K562 (cell line): ENCODE data around the gene SYTL2. TPM values are rescaled to one million over a fixed set of nuclear protein-coding genes. Genes with fewer than 3 reads are reported as not detected.

Source experiments
- ATAC-seq: fragments of 200-7000 bp; cut with Tn5 transposase; 3 replicates; pipeline ENCODE4 v1.9.1; 2020; ENCODE audit warnings: moderate library complexity
- BruUV-seq: library from RNA; stranded (reverse); fragments of 400-500 nt; replicated peaks from 2 replicates; lab custom pipeline; 2021; lab: Mats Ljungman, UMichigan
- CTCF ChIA-PET: fragments of 300-600 bp; formaldehyde crosslinking; extraction: SDS; loops from one replicate; lab custom pipeline; 2021; ENCODE audit warnings: low intra/inter-chr PET ratio; lab: Yijun Ruan, JAX
- POLR2A ChIA-PET: fragments of 300-600, 350-650 bp; sonication (Branson Sonifier 250); formaldehyde crosslinking; extraction: SDS; loops from one replicate; lab custom pipeline; 2021; ENCODE audit warnings: antibody characterized with exemption, inconsistent platforms; lab: Yijun Ruan, JAX
- DNase-seq, 4 experiments: peaks; one replicate each; pipeline versions ENCODE4 v3.0.0 to v3.0.0-alpha.2; 2011 to 2018; ENCODE audit warnings: low spot score in 3 of 4, mixed read lengths in 3 of 4; ENCODE audit errors: extremely low read depth in 1 of 4
- FAIRE-seq: peaks from 2 replicates; lab custom pipeline; 2011; peaks lifted over from hg19 to GRCh38; lab: Jason Lieb, UNC
- H2AFZ ChIP-seq: 2 replicates; pipeline ENCODE4 v1.6.0; 2011; ENCODE audit warnings: low read depth, low read length, control low read depth, inconsistent platforms
- H3K27ac ChIP-seq: fragments of 200-600 bp; 3 replicates; pipeline ENCODE4 v1.8.0; 2011; ENCODE audit warnings: low read depth, mild to moderate bottlenecking, control low read depth, inconsistent platforms, low read length, moderate library complexity, mixed read lengths; ENCODE audit errors: extremely low read depth
- H3K27me3 ChIP-seq, 2 experiments: fragments of 300-600 bp in 1 of 2; 2 replicates in 1 of 2; 3 replicates in 1 of 2; pipeline versions ENCODE4 v1.6.0 to v1.8.0; 2011; ENCODE audit warnings: inconsistent platforms in 2 of 2, low read length in 2 of 2, mild to moderate bottlenecking in 1 of 2, mixed read lengths in 1 of 2, moderate library complexity in 1 of 2; ENCODE audit not compliant: control insufficient read depth in 2 of 2, insufficient read depth in 2 of 2
- H3K36me3 ChIP-seq: fragments of 300-600 bp; 3 replicates; pipeline ENCODE4 v1.8.0; 2011; ENCODE audit warnings: mild to moderate bottlenecking, low read length, inconsistent platforms; ENCODE audit not compliant: control insufficient read depth, insufficient read depth
- H3K4me1 ChIP-seq, 2 experiments: fragments of 200-600 bp in 1 of 2; replicated peaks in 1 of 2; 2 replicates in 1 of 2; 3 replicates in 1 of 2; pipeline versions ENCODE4 v1.5.1 to v1.8.0; 2011; ENCODE audit warnings: inconsistent platforms in 2 of 2, low read length in 2 of 2, mild to moderate bottlenecking in 1 of 2, mixed read lengths in 1 of 2, moderate library complexity in 1 of 2; ENCODE audit not compliant: control insufficient read depth in 2 of 2, insufficient read depth in 2 of 2
- H3K4me2 ChIP-seq: 2 replicates; pipeline ENCODE4 v1.6.1; 2011; ENCODE audit warnings: low read length, control low read depth, inconsistent platforms, mixed read lengths; ENCODE audit not compliant: insufficient read depth
- H3K4me3 ChIP-seq: fragments of 200-600 bp; sonication (generic), shearing (Covaris generic); 2 replicates; pipeline ENCODE4 v1.5.1; 2016; ENCODE audit warnings: control low read depth, inconsistent platforms
- H3K79me2 ChIP-seq: fragments of 200-600 bp; 3 replicates; pipeline ENCODE4 v1.8.0; 2011; ENCODE audit warnings: low read length, inconsistent platforms; ENCODE audit not compliant: control insufficient read depth, insufficient read depth
- H3K9ac ChIP-seq, 2 experiments: 2 replicates each; pipeline versions ENCODE4 v1.6.0 to v1.6.1; 2011; ENCODE audit warnings: low read depth in 2 of 2, low read length in 2 of 2, control low read depth in 1 of 2, inconsistent platforms in 1 of 2, mild to moderate bottlenecking in 1 of 2, mixed read lengths in 1 of 2; ENCODE audit not compliant: insufficient read depth in 1 of 2
- H3K9me1 ChIP-seq: one replicate; pipeline ENCODE4 v1.6.0; 2011; ENCODE audit warnings: inconsistent platforms, mild to moderate bottlenecking, low read length, moderate library complexity; ENCODE audit not compliant: control insufficient read depth, insufficient read depth
- H3K9me3 ChIP-seq: replicated peaks from 2 replicates; pipeline ENCODE4 v1.5.1; 2011; ENCODE audit warnings: low read depth, low read length, inconsistent platforms; ENCODE audit not compliant: control insufficient read depth, insufficient read depth
- H4K20me1 ChIP-seq: replicated peaks from 2 replicates; pipeline ENCODE4 v1.6.1; 2011; ENCODE audit warnings: low read length, inconsistent platforms, mixed read lengths; ENCODE audit not compliant: control insufficient read depth, insufficient read depth
- CBX3 ChIP-seq, 2 experiments: IDR thresholded peaks; 1 replicate in 1 of 2; 2 replicates in 1 of 2; pipeline ENCODE4 v1.6.1; 2012; ENCODE audit warnings: inconsistent platforms in 2 of 2, low read length in 2 of 2, borderline replicate concordance in 1 of 2, control low read depth in 1 of 2
- FIP1L1 ChIP-seq: fragments of 200-400 bp; formaldehyde crosslinking; IDR thresholded peaks from 2 replicates; pipeline ENCODE4 v1.6.1; 2018; ENCODE audit warnings: mild to moderate bottlenecking, low read depth, low read length; ENCODE audit not compliant: poor library complexity, severe bottlenecking
- HDAC1 ChIP-seq, 2 experiments: fragments of 450-650 bp; IDR thresholded peaks; 2 replicates each; pipeline ENCODE4 v1.6.1; 2016 to 2017; ENCODE audit warnings: inconsistent platforms in 1 of 2, mild to moderate bottlenecking in 1 of 2, moderate library complexity in 1 of 2
- HDGF ChIP-seq: fragments of 450-650 bp; IDR thresholded peaks from 2 replicates; pipeline ENCODE4 v1.6.1; 2016
- HIVEP1 ChIP-seq: fragments of 250-450 bp; sonication (Bioruptor Pico); IDR thresholded peaks from 2 replicates; pipeline ENCODE4 v1.4.0; 2020; ENCODE audit warnings: mild to moderate bottlenecking
- KAT2B ChIP-seq: IDR thresholded peaks from one replicate; pipeline ENCODE4 v1.6.1; 2012; ENCODE audit warnings: low read depth, mild to moderate bottlenecking, control low read depth, inconsistent platforms, low read length, moderate library complexity
- NFYB ChIP-seq: IDR thresholded peaks from 2 replicates; pipeline ENCODE4 v1.6.1; 2011; ENCODE audit warnings: mild to moderate bottlenecking, moderate library complexity; ENCODE audit not compliant: insufficient read length; ENCODE audit errors: extremely low read depth
- NR2F6 ChIP-seq: fragments of 450-650 bp; formaldehyde crosslinking; IDR thresholded peaks from 2 replicates; pipeline ENCODE4 v1.4.0; 2020; ENCODE audit warnings: mild to moderate bottlenecking
- PRMT5 ChIP-seq: sonication (generic); formaldehyde crosslinking; IDR thresholded peaks from 2 replicates; pipeline ENCODE4 v1.5.0; 2020; ENCODE audit warnings: missing genetic modification reagents
- SNRNP70 ChIP-seq: fragments of 200-400 bp; formaldehyde crosslinking; optimal IDR thresholded peaks from 2 replicates; pipeline ENCODE3; 2017; ENCODE audit warnings: low read depth, low read length
- ZKSCAN8 ChIP-seq: fragments of 200-800 bp; sonication (Bioruptor generic); IDR thresholded peaks from 2 replicates; pipeline ENCODE4 v1.6.1; 2016; ENCODE audit warnings: missing genetic modification characterization, missing compliant biosample characterization
- ZNF121 ChIP-seq: sonication (generic); formaldehyde crosslinking; conservative IDR thresholded peaks from 2 replicates; pipeline ENCODE4 v1.8.0; 2022; ENCODE audit warnings: missing genetic modification reagents
- ZNF354B ChIP-seq: fragments of 250-450 bp; sonication (Bioruptor Pico); IDR thresholded peaks from 2 replicates; pipeline ENCODE4 v1.4.0; 2020
- ZNF445 ChIP-seq: fragments of 250-450 bp; sonication (Bioruptor Pico); IDR thresholded peaks from 2 replicates; pipeline ENCODE4 v1.4.0; 2020; ENCODE audit warnings: low read depth, mild to moderate bottlenecking, moderate library complexity
- ZNF830 ChIP-seq: fragments of 250-450 bp; sonication (Bioruptor Pico); IDR thresholded peaks from 2 replicates; pipeline ENCODE4 v1.5.0; 2021; ENCODE audit warnings: mild to moderate bottlenecking
- WGBS: fragments of 100-300 bp; shearing (Covaris generic); methylation state at CpG from one replicate; pipeline ENCODE4 v1.1.6; 2016; ENCODE audit warnings: low coverage, mixed read lengths; ENCODE audit not compliant: insufficient coverage; ENCODE audit errors: missing lambda C conversion rate; 5-methylcytosine and 5-hydroxymethylcytosine counted together
- in situ Hi-C: fragments of 300-500 bp; cut with MboI; formaldehyde crosslinking; loops from 4 replicates; pipeline ENCODE4 v1.15.0; 2018; ENCODE audit warnings: inconsistent platforms, mixed read lengths
- intact Hi-C: fragments of 100-400 bp; cut with micrococcal nuclease; formaldehyde crosslinking; loops from 2 replicates; pipeline ENCODE4 v1.14.2; 2022
- polyA plus RNA-seq, 8 experiments: library from polyadenylated mRNA; depleted of rRNA in 4 of 8; stranded (reverse) in 5 of 8; unstranded in 3 of 8; fragments of >200 nt; fragmentation: Nextera tagmentation in 2 of 8; fragmentation: Illumina TruSeq in 1 of 8; extraction: Ambion mirVana in 2 of 8; extraction: Trizol in 1 of 8; gene quantifications; 2 replicates each; pipeline versions ENCODE4 v1.2.1 to v1.2.3, GENCODE V29; 2011 to 2014; ENCODE audit warnings: inconsistent platforms in 1 of 8, missing spikeins in 1 of 8
- total RNA-seq, 7 experiments: library from RNA; depleted of rRNA in 6 of 7; stranded (reverse); fragments of >200 nt in 6 of 7; fragmentation: Illumina TruSeq in 2 of 7; extraction: Trizol in 2 of 7; gene quantifications; 2 replicates each; pipeline versions ENCODE4 v1.2.1 to v1.2.3, GENCODE V29; 2011 to 2021; ENCODE audit warnings: low replicate concordance in 1 of 7
- TF ChIP-seq, protein P1 (sequence below): sonication (generic); formaldehyde crosslinking; IDR thresholded peaks from 2 replicates; pipeline ENCODE4 v1.8.0; 2022; ENCODE audit warnings: missing genetic modification reagents, mild to moderate bottlenecking, borderline replicate concordance
- TF ChIP-seq, protein P2 (sequence below): fragments of 450-650 bp; formaldehyde crosslinking; IDR thresholded peaks from 2 replicates; pipeline ENCODE4 v1.4.0; 2020; ENCODE audit warnings: mild to moderate bottlenecking, mixed read lengths
- TF ChIP-seq, protein P3 (sequence below), 2 experiments: IDR thresholded peaks; 2 replicates each; pipeline ENCODE4 v1.6.1; 2011; ENCODE audit warnings: borderline replicate concordance in 1 of 2, control low read depth in 1 of 2, low read depth in 1 of 2, low read length in 1 of 2, mild to moderate bottlenecking in 1 of 2, mixed read lengths in 1 of 2, moderate library complexity in 1 of 2; ENCODE audit not compliant: insufficient read depth in 1 of 2, insufficient read length in 1 of 2, poor library complexity in 1 of 2, severe bottlenecking in 1 of 2; ENCODE audit errors: extremely low read depth in 1 of 2

SYTL2 gene
- total and polyA plus RNA-seq, 9 of the 15 experiments (the other 6 are each of a cell fraction or from before 2014, with no cell fraction given), result 0.05 to 0.57 (median 0.35) TPM

DNA sequence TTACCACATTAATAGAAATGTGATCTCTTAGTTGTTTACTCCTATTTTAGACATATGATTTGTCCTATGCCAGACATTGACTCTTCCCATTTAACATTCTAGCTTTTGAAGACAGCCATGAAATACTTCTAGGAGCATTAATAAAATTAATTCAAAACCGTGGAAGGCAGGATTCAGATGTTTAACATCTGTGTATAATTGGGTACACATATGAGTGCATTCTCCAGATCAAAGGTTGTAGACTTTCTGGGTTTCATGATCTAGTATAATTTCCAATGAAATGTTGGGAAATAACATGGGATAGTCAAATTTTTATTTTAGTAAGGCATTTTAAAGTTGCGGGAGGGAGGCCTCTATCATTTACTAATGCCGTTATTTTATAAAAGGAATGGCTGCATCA lies 89.8 kb downstream of the SYTL2 start:
- POLR2A ChIA-PET, result no interaction called here
- no peaks in the 10 kb centered on the region for H3K9me1 ChIP-seq
- no peak overlapping the region for H3K9ac ChIP-seq
- H2AFZ ChIP-seq, result no peak overlapping the region
- H3K9me3 ChIP-seq, result no peaks in the 10 kb centered on the region
- FAIRE-seq (no peak), ATAC-seq (no peak), DNase-seq (no peak)
- BruUV-seq, result no TSS peak
- H3K4me1 ChIP-seq, result no peaks in the 10 kb centered on the region
- H3K4me3 ChIP-seq, result no peak overlapping the region
- TF ChIP-seq CBX3 (IDR thresholded peaks at IDR 0.05; ENCODE audit: borderline replicate concordance in 1 of 2, low read length in 2 of 2) (no peak), ZNF354B (CRISPR knock-in tag) (no peak), HDAC1 (IDR thresholded peaks at IDR 0.05) (no peak), ZNF830 (CRISPR knock-in tag) (no peak), PRMT5 (CRISPR knock-in tag) (no peak), HIVEP1 (CRISPR knock-in tag) (no peak), KAT2B (no peak), SNRNP70 (no peak), FIP1L1 (no peak), HDGF (no peak), ZNF121 (CRISPR knock-in tag) (no peak), ZKSCAN8 (no peak), NR2F6 (CRISPR knock-in tag) (no peak), NFYB (no peak), ZNF445 (CRISPR knock-in tag) (no peak)
- TF ChIP-seq, protein P1, sequence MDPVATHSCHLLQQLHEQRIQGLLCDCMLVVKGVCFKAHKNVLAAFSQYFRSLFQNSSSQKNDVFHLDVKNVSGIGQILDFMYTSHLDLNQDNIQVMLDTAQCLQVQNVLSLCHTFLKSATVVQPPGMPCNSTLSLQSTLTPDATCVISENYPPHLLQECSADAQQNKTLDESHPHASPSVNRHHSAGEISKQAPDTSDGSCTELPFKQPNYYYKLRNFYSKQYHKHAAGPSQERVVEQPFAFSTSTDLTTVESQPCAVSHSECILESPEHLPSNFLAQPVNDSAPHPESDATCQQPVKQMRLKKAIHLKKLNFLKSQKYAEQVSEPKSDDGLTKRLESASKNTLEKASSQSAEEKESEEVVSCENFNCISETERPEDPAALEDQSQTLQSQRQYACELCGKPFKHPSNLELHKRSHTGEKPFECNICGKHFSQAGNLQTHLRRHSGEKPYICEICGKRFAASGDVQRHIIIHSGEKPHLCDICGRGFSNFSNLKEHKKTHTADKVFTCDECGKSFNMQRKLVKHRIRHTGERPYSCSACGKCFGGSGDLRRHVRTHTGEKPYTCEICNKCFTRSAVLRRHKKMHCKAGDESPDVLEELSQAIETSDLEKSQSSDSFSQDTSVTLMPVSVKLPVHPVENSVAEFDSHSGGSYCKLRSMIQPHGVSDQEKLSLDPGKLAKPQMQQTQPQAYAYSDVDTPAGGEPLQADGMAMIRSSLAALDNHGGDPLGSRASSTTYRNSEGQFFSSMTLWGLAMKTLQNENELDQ (CRISPR knock-in tag), result no peak
- TF ChIP-seq, protein P2, sequence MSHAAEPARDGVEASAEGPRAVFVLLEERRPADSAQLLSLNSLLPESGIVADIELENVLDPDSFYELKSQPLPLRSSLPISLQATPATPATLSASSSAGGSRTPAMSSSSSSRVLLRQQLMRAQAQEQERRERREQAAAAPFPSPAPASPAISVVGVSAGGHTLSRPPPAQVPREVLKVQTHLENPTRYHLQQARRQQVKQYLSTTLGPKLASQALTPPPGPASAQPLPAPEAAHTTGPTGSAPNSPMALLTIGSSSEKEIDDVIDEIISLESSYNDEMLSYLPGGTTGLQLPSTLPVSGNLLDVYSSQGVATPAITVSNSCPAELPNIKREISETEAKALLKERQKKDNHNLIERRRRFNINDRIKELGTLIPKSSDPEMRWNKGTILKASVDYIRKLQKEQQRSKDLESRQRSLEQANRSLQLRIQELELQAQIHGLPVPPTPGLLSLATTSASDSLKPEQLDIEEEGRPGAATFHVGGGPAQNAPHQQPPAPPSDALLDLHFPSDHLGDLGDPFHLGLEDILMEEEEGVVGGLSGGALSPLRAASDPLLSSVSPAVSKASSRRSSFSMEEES, result no peak
- TF ChIP-seq, protein P3, sequence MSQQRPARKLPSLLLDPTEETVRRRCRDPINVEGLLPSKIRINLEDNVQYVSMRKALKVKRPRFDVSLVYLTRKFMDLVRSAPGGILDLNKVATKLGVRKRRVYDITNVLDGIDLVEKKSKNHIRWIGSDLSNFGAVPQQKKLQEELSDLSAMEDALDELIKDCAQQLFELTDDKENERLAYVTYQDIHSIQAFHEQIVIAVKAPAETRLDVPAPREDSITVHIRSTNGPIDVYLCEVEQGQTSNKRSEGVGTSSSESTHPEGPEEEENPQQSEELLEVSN (IDR thresholded peaks at IDR 0.05; ENCODE audit: borderline replicate concordance in 1 of 2, extremely low read depth in 1 of 2, insufficient read depth in 1 of 2, insufficient read length in 1 of 2, low read depth in 1 of 2, low read length in 1 of 2, poor library complexity in 1 of 2, severe bottlenecking in 1 of 2), result no peak
- intact Hi-C loops, result no loop called here
- CTCF ChIA-PET, result no interaction called here
- no peak overlapping the region for H3K4me2 ChIP-seq
- WGBS, result 0% methylated on average over 3 of the region's 3 CpGs
- H3K27ac ChIP-seq, result no peak overlapping the region
- H3K27me3 ChIP-seq, result peaks cover 3 to 5% of the 10 kb centered on the region in 2 experiments; a peak in 4 of 5 replicates
- no peaks in the 10 kb centered on the region for H3K79me2 ChIP-seq
- no peaks in the 10 kb centered on the region for H4K20me1 ChIP-seq
- in situ Hi-C loops, result no loop called here
- no peaks in the 10 kb centered on the region for H3K36me3 ChIP-seq
